Neural cell (in vitro differentiated cells): ENCODE results near the gene RP2. TPM values are rescaled to one million over a fixed set of nuclear protein-coding genes. Genes with fewer than 3 reads are reported as not detected.

Source experiments
- H2AFZ ChIP-seq: fragments of 200-600, 300-800 bp; sonication (generic), shearing (Covaris generic); 2 replicates; pipeline ENCODE4 v1.6.0; 2014; ENCODE audit warnings: low read depth, mild to moderate bottlenecking, antibody characterized with exemption, low read length, moderate library complexity
- H3F3A ChIP-seq: fragments of 200-600 bp; shearing (Covaris generic); 2 replicates; pipeline ENCODE4 v1.6.1; 2016; ENCODE audit warnings: mild to moderate bottlenecking, moderate library complexity, mixed read lengths, antibody characterized with exemption, low read length; ENCODE audit not compliant: insufficient read depth, poor library complexity, severe bottlenecking
- H3K27ac ChIP-seq: fragments of 200-600, 300-800 bp; sonication (generic), shearing (Covaris generic); 2 replicates; pipeline ENCODE4 v1.5.1; 2014; ENCODE audit warnings: mild to moderate bottlenecking, low read length, moderate library complexity
- H3K27me3 ChIP-seq: fragments of 300-800, 200-600 bp; sonication (generic), shearing (Covaris generic); 2 replicates; pipeline ENCODE4 v1.6.0; 2014; ENCODE audit warnings: mild to moderate bottlenecking, low read depth, low read length, moderate library complexity; ENCODE audit not compliant: insufficient read depth
- H3K36me3 ChIP-seq: fragments of 300-800, 200-600 bp; sonication (generic), shearing (Covaris generic); 2 replicates; pipeline ENCODE4 v1.5.1; 2014; ENCODE audit warnings: mild to moderate bottlenecking, antibody characterized with exemption, low read length, moderate library complexity; ENCODE audit not compliant: insufficient read depth
- H3K4me2 ChIP-seq: fragments of 300-800, 200-600 bp; sonication (generic), shearing (Covaris generic); 2 replicates; pipeline ENCODE4 v1.6.0; 2014; ENCODE audit warnings: mild to moderate bottlenecking, low read length
- H3K4me3 ChIP-seq: fragments of 300-800, 200-600 bp; sonication (generic), shearing (Covaris generic); 2 replicates; pipeline ENCODE4 v1.5.1; 2014; ENCODE audit warnings: mild to moderate bottlenecking, low read length, moderate library complexity
- H3K79me2 ChIP-seq: fragments of 200-600 bp; shearing (Covaris generic); replicated peaks from 2 replicates; pipeline ENCODE4 v1.6.0; 2014; ENCODE audit warnings: mild to moderate bottlenecking, low read length, moderate library complexity; ENCODE audit not compliant: insufficient read depth
- H3K9ac ChIP-seq: fragments of 300-800, 200-600 bp; sonication (generic), shearing (Covaris generic); 2 replicates; pipeline ENCODE4 v1.6.1; 2016; ENCODE audit warnings: mild to moderate bottlenecking, low read length, mixed read lengths
- H3K9me2 ChIP-seq: fragments of 200-600 bp; shearing (Covaris generic); 2 replicates; pipeline ENCODE4 v1.6.1; 2016; ENCODE audit warnings: mild to moderate bottlenecking, low read length, mixed read lengths; ENCODE audit not compliant: insufficient read depth
- H3K9me3 ChIP-seq: fragments of 200-600, 300-800 bp; sonication (generic), shearing (Covaris generic); 2 replicates; pipeline ENCODE4 v1.6.1; 2016; ENCODE audit warnings: mild to moderate bottlenecking, mixed run types, low read length, moderate library complexity, mixed read lengths
- H4K20me1 ChIP-seq: fragments of 200-600 bp; shearing (Covaris generic); 2 replicates; pipeline ENCODE4 v1.6.1; 2016; ENCODE audit warnings: mild to moderate bottlenecking, mixed run types; ENCODE audit not compliant: insufficient read depth
- EP300 ChIP-seq: fragments of 450-650 bp; conservative IDR thresholded peaks from 2 replicates; pipeline ENCODE4 v1.6.1; 2014; ENCODE audit warnings: antibody characterized with exemption, mild to moderate bottlenecking, moderate library complexity; ENCODE audit not compliant: poor library complexity, severe bottlenecking
- EZH2 ChIP-seq: fragments of 200-600, 300-800 bp; shearing (Covaris generic), sonication (generic); IDR thresholded peaks from 2 replicates; pipeline ENCODE4 v1.6.1; 2014; ENCODE audit warnings: antibody characterized with exemption, low read length, borderline replicate concordance, mild to moderate bottlenecking; ENCODE audit not compliant: insufficient read depth, poor library complexity, severe bottlenecking
- MXI1 ChIP-seq: fragments of 450-650 bp; conservative IDR thresholded peaks from 2 replicates; pipeline ENCODE4 v1.6.1; 2014; ENCODE audit warnings: antibody characterized with exemption, mild to moderate bottlenecking; ENCODE audit not compliant: poor library complexity, severe bottlenecking
- POLR2AphosphoS5 ChIP-seq: IDR thresholded peaks from 2 replicates; pipeline ENCODE4 v1.6.1; 2012
- RAD21 ChIP-seq: fragments of 450-650 bp; conservative IDR thresholded peaks from 2 replicates; pipeline ENCODE4 v1.6.1; 2014; ENCODE audit warnings: antibody characterized with exemption, mild to moderate bottlenecking, moderate library complexity
- REST ChIP-seq: IDR thresholded peaks from 2 replicates; pipeline ENCODE4 v1.6.1; 2012; ENCODE audit warnings: borderline replicate concordance
- SMC3 ChIP-seq: fragments of 450-650 bp; conservative IDR thresholded peaks from 2 replicates; pipeline ENCODE4 v1.6.1; 2014; ENCODE audit warnings: antibody characterized with exemption, mild to moderate bottlenecking, moderate library complexity; ENCODE audit not compliant: poor library complexity
- TAF1 ChIP-seq: IDR thresholded peaks from 2 replicates; pipeline ENCODE4 v1.6.1; 2012; ENCODE audit warnings: low read depth
- polyA plus RNA-seq: library from polyadenylated mRNA; depleted of rRNA; stranded (reverse); fragments of >200 nt; gene quantifications from 2 replicates; pipeline ENCODE4 v1.2.3, GENCODE V29; 2014
- TF ChIP-seq, protein P1 (sequence below): fragments of 450-650 bp; IDR thresholded peaks from 2 replicates; pipeline ENCODE4 v1.5.1; 2014; ENCODE audit warnings: antibody characterized with exemption, mild to moderate bottlenecking, moderate library complexity; ENCODE audit not compliant: poor library complexity, severe bottlenecking

Gene RP2
- polyA plus RNA-seq, 1 donor from 2014 or later, result 12.1 TPM

DNA sequence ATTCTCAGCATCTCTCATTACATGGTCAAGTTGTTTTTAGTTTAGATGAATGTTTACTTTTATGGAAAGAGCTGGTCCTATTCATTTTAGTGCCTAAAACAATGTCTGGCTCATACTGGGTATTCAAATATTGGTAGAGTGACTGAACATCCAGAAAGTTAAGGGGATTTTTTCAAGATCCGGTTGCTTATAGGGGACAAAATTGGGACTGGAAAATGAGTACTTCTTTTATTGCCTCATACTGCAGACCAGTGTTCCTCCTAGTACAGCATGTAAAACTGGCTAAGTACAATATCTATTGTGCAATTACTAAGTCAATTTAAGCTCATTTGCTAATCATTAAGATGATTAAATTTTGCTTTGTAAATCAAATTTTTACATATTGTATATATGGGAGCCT, 13.9 kb downstream of the RP2 start:
- Histone ChIP-seq H3F3A (no peaks in the 10 kb centered on the region), H2AFZ (no peak overlapping the region), H3K36me3 (no peaks in the 10 kb centered on the region), H3K9ac (no peak overlapping the region), H4K20me1 (no peaks in the 10 kb centered on the region), H3K4me3 (no peak overlapping the region), H3K9me2 (no peaks in the 10 kb centered on the region), H3K4me2 (no peak overlapping the region), H3K9me3 (no peaks in the 10 kb centered on the region), H3K27ac (no peak overlapping the region), H3K27me3 (no peaks in the 10 kb centered on the region), H3K79me2 (no peaks in the 10 kb centered on the region)
- TF ChIP-seq EZH2 (no peak), POLR2AphosphoS5 (no peak), EP300 (no peak), REST (no peak), SMC3 (no peak), MXI1 (no peak), RAD21 (no peak)
- TF ChIP-seq, protein P1, sequence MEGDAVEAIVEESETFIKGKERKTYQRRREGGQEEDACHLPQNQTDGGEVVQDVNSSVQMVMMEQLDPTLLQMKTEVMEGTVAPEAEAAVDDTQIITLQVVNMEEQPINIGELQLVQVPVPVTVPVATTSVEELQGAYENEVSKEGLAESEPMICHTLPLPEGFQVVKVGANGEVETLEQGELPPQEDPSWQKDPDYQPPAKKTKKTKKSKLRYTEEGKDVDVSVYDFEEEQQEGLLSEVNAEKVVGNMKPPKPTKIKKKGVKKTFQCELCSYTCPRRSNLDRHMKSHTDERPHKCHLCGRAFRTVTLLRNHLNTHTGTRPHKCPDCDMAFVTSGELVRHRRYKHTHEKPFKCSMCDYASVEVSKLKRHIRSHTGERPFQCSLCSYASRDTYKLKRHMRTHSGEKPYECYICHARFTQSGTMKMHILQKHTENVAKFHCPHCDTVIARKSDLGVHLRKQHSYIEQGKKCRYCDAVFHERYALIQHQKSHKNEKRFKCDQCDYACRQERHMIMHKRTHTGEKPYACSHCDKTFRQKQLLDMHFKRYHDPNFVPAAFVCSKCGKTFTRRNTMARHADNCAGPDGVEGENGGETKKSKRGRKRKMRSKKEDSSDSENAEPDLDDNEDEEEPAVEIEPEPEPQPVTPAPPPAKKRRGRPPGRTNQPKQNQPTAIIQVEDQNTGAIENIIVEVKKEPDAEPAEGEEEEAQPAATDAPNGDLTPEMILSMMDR, result no peak

GRCh38 chrX:46856483-46856882, 19.6 kb downstream of the RP2 start:
- H3K27ac ChIP-seq, result no peak overlapping the region
- no peaks in the 10 kb centered on the region for H3K36me3 ChIP-seq
- no peaks in the 10 kb centered on the region for H4K20me1 ChIP-seq
- no peaks in the 10 kb centered on the region for H3K79me2 ChIP-seq
- no peak overlapping the region for H2AFZ ChIP-seq
- no peaks in the 10 kb centered on the region for H3F3A ChIP-seq
- no peaks in the 10 kb centered on the region for H3K9me2 ChIP-seq
- H3K27me3 ChIP-seq, result no peaks in the 10 kb centered on the region
- H3K4me3 ChIP-seq, result no peak overlapping the region
- TF ChIP-seq EP300 (no peak), POLR2AphosphoS5 (no peak)
- no peak overlapping the region for H3K4me2 ChIP-seq
- H3K9me3 ChIP-seq, result no peaks in the 10 kb centered on the region
- H3K9ac ChIP-seq, result no peak overlapping the region

DNA sequence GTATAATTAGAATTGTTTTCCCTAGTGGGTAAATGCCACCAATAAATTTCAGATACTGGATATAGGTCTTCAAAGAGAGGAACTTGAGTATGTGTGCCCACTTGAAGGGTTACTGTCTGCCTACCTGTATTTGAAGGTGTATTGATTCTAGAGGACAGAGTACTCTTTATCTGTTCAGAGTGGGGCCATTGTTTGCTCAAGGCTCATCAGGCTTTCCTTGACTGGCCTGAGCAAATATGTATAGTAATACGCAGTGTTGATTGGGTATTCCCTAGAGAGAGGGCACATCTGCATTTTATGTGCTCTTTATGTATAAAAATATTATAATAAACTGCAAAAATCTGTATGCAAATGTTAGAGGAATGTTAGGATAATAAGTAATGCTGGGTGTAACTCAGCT, 23.7 kb downstream of the RP2 start:
- Histone ChIP-seq H3K36me3 (no peaks in the 10 kb centered on the region), H3K4me2 (no peak overlapping the region), H3K4me3 (no peak overlapping the region), H3K9ac (no peak overlapping the region), H4K20me1 (no peaks in the 10 kb centered on the region), H3K27ac (no peak overlapping the region), H2AFZ (no peak overlapping the region), H3K9me3 (no peaks in the 10 kb centered on the region), H3K79me2 (no peaks in the 10 kb centered on the region), H3K9me2 (no peaks in the 10 kb centered on the region), H3F3A (no peaks in the 10 kb centered on the region), H3K27me3 (no peaks in the 10 kb centered on the region)
- TF ChIP-seq MXI1 (no peak), POLR2AphosphoS5 (no peak), TAF1 (no peak), RAD21 (no peak), SMC3 (no peak), EZH2 (no peak), EP300 (no peak), REST (no peak)
- TF ChIP-seq, protein P1, result no peak
